Measurements from ENCODE around the gene GIPC3.

DNA sequence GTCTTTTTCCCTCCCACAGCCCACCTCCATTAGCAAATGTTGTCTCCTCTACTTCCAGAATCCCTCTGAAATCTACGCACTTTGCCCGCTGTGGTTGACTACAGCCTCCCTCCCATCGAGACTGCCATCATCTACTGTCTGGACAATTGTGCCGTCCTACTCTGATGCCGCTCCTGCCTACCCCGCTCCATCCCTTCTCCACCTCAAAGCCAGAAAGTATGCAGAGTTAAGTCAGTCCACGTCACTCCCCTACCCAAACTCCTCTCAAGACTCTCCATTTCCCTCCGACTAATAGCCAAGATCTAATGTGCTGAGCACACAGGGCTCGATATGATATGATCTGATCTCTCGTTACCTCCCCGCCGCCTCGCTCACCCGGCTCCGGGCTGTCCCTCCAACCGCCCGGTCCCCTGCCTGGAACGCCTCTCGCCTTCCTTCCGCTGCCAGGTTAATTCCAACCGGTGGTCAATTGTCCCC, 40.8 kb downstream of the GIPC3 start:
- TF ChIP-seq, protein P1, sequence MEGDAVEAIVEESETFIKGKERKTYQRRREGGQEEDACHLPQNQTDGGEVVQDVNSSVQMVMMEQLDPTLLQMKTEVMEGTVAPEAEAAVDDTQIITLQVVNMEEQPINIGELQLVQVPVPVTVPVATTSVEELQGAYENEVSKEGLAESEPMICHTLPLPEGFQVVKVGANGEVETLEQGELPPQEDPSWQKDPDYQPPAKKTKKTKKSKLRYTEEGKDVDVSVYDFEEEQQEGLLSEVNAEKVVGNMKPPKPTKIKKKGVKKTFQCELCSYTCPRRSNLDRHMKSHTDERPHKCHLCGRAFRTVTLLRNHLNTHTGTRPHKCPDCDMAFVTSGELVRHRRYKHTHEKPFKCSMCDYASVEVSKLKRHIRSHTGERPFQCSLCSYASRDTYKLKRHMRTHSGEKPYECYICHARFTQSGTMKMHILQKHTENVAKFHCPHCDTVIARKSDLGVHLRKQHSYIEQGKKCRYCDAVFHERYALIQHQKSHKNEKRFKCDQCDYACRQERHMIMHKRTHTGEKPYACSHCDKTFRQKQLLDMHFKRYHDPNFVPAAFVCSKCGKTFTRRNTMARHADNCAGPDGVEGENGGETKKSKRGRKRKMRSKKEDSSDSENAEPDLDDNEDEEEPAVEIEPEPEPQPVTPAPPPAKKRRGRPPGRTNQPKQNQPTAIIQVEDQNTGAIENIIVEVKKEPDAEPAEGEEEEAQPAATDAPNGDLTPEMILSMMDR (IDR thresholded peaks at IDR 0.05), result no peak
- TF ChIP-seq POLR2AphosphoS5 (IDR thresholded peaks at IDR 0.05) (no peak), POLR2A (IDR thresholded peaks at IDR 0.05) (no peak)

Measured in prostate gland (tissue), 2 donors.